H9 (cell line): ENCODE results near the gene ERCC6L2. TPM values are rescaled to one million over a fixed set of nuclear protein-coding genes. Genes with fewer than 3 reads are reported as not detected.

Source experiments
- DNase-seq: peaks from one replicate; pipeline ENCODE4 v3.0.0-alpha.2; 2017
- H2AFZ ChIP-seq: one replicate; pipeline ENCODE4 v1.6.1; 2013; ENCODE audit warnings: mild to moderate bottlenecking, low read length, control low read depth, moderate library complexity
- H2AK5ac ChIP-seq: 2 replicates; pipeline ENCODE4 v1.6.1; 2013; ENCODE audit warnings: low read length, control low read depth, mixed read lengths; ENCODE audit not compliant: insufficient read length
- H2BK120ac ChIP-seq: one replicate; pipeline ENCODE4 v1.6.1; 2013; ENCODE audit warnings: low read depth, mild to moderate bottlenecking, low read length, control low read depth, inconsistent platforms; ENCODE audit not compliant: poor library complexity, severe bottlenecking
- H2BK12ac ChIP-seq: 2 replicates; pipeline ENCODE4 v1.6.1; 2013; ENCODE audit warnings: low read length, control low read depth, mixed read lengths, low read depth; ENCODE audit not compliant: insufficient read length
- H2BK15ac ChIP-seq: 2 replicates; pipeline ENCODE4 v1.6.1; 2013; ENCODE audit warnings: low read depth, low read length, control low read depth
- H2BK20ac ChIP-seq: one replicate; pipeline ENCODE4 v1.6.1; 2013; ENCODE audit warnings: low read depth, mild to moderate bottlenecking, low read length, control low read depth, inconsistent platforms; ENCODE audit not compliant: poor library complexity, severe bottlenecking
- H2BK5ac ChIP-seq: 2 replicates; pipeline ENCODE4 v1.6.1; 2013; ENCODE audit warnings: low read length, control low read depth, mixed read lengths; ENCODE audit not compliant: insufficient read length
- H3K14ac ChIP-seq: 2 replicates; pipeline ENCODE4 v1.6.1; 2013; ENCODE audit warnings: low read length, control low read depth; ENCODE audit not compliant: insufficient read depth
- H3K18ac ChIP-seq: 2 replicates; pipeline ENCODE4 v1.6.1; 2013; ENCODE audit warnings: low read depth, mild to moderate bottlenecking, mixed read lengths, low read length, control low read depth; ENCODE audit not compliant: insufficient read length
- H3K23ac ChIP-seq: 2 replicates; pipeline ENCODE4 v1.6.1; 2013; ENCODE audit warnings: low read length, control low read depth, mixed read lengths, low read depth; ENCODE audit not compliant: insufficient read length
- H3K23me2 ChIP-seq: 2 replicates; pipeline ENCODE4 v1.6.1; 2013; ENCODE audit warnings: low read depth, mild to moderate bottlenecking, mixed read lengths, low read length, control low read depth; ENCODE audit not compliant: insufficient read length, poor library complexity, severe bottlenecking
- H3K27ac ChIP-seq: 2 replicates; pipeline ENCODE4 v1.5.1; 2013; ENCODE audit warnings: low read length, control low read depth, mixed read lengths, low read depth; ENCODE audit not compliant: insufficient read length
- H3K27me3 ChIP-seq: 2 replicates; pipeline ENCODE4 v1.6.1; 2013; ENCODE audit warnings: low read length, control low read depth, inconsistent platforms; ENCODE audit not compliant: insufficient read depth
- H3K4ac ChIP-seq: 2 replicates; pipeline ENCODE4 v1.6.1; 2013; ENCODE audit warnings: low read depth, mild to moderate bottlenecking, control low read depth, inconsistent platforms, low read length, moderate library complexity
- H3K4me1 ChIP-seq: 2 replicates; pipeline ENCODE4 v1.6.1; 2013; ENCODE audit warnings: low read length, control low read depth, inconsistent platforms; ENCODE audit not compliant: insufficient read depth
- H3K4me2 ChIP-seq: 2 replicates; pipeline ENCODE4 v1.6.1; 2013; ENCODE audit warnings: low read length, control low read depth, mixed read lengths; ENCODE audit not compliant: insufficient read length, insufficient read depth
- H3K56ac ChIP-seq: 2 replicates; pipeline ENCODE4 v1.6.1; 2013; ENCODE audit warnings: low read depth, mild to moderate bottlenecking, mixed read lengths, low read length, control low read depth; ENCODE audit not compliant: insufficient read length
- H3K79me1 ChIP-seq: 2 replicates; pipeline ENCODE4 v1.6.1; 2013; ENCODE audit warnings: low read depth, mild to moderate bottlenecking, moderate library complexity, low read length, control low read depth, inconsistent platforms; ENCODE audit not compliant: insufficient read depth, poor library complexity, severe bottlenecking
- H3K79me2 ChIP-seq: 2 replicates; pipeline ENCODE4 v1.6.1; 2013; ENCODE audit warnings: low read length, control low read depth, inconsistent platforms; ENCODE audit not compliant: insufficient read depth
- H3K9ac ChIP-seq: 2 replicates; pipeline ENCODE4 v1.6.1; 2013; ENCODE audit warnings: low read length, control low read depth, mixed read lengths; ENCODE audit not compliant: insufficient read length; ENCODE audit errors: extremely low read depth
- H3K9me3 ChIP-seq: one replicate; pipeline ENCODE4 v1.6.1; 2013; ENCODE audit warnings: low read depth, low read length, inconsistent platforms; ENCODE audit not compliant: control insufficient read depth
- H3T11ph ChIP-seq: one replicate; pipeline ENCODE4 v1.6.1; 2013; ENCODE audit warnings: mild to moderate bottlenecking, low read length, control low read depth, inconsistent platforms
- H4K20me1 ChIP-seq: one replicate; pipeline ENCODE4 v1.6.1; 2013; ENCODE audit not compliant: control insufficient read depth, insufficient read length, insufficient read depth
- H4K5ac ChIP-seq: 2 replicates; pipeline ENCODE4 v1.6.1; 2013; ENCODE audit warnings: low read depth, mild to moderate bottlenecking, mixed read lengths, low read length, control low read depth; ENCODE audit not compliant: insufficient read length
- H4K8ac ChIP-seq: replicated peaks from 2 replicates; pipeline ENCODE4 v1.6.1; 2013; ENCODE audit warnings: low read length, control low read depth, mixed read lengths, low read depth; ENCODE audit not compliant: insufficient read length
- H4K91ac ChIP-seq: 2 replicates; pipeline ENCODE4 v1.6.1; 2013; ENCODE audit warnings: low read depth, mild to moderate bottlenecking, moderate library complexity, mixed read lengths, low read length, control low read depth; ENCODE audit not compliant: insufficient read length
- H3K27ac Mint-ChIP-seq, 3 experiments: 2 replicates in 2 of 3; 3 replicates in 1 of 3; pipeline ENCODE4 v1.8.0; 2020 to 2021; ENCODE audit warnings: mixed read lengths in 3 of 3, mild to moderate bottlenecking in 1 of 3, moderate library complexity in 1 of 3
- H3K27me3 Mint-ChIP-seq: 2 replicates; pipeline ENCODE4 v1.8.0; 2021; ENCODE audit warnings: low read depth, mild to moderate bottlenecking, moderate library complexity, mixed read lengths
- H3K36me3 Mint-ChIP-seq, 3 experiments: 2 replicates in 2 of 3; 3 replicates in 1 of 3; pipeline ENCODE4 v1.8.0; 2020 to 2021; ENCODE audit warnings: low read depth in 3 of 3, mixed read lengths in 3 of 3; ENCODE audit not compliant: insufficient read depth in 1 of 3
- H3K4me1 Mint-ChIP-seq, 2 experiments: 2 replicates each; pipeline ENCODE4 v1.8.0; 2020; ENCODE audit warnings: mixed read lengths in 2 of 2
- H3K4me3 Mint-ChIP-seq, 2 experiments: 2 replicates in 1 of 2; 3 replicates in 1 of 2; pipeline ENCODE4 v1.8.0; 2020 to 2021; ENCODE audit warnings: mild to moderate bottlenecking in 2 of 2, mixed read lengths in 2 of 2, moderate library complexity in 1 of 2
- H3K9me3 Mint-ChIP-seq, 2 experiments: 2 replicates in 1 of 2; 3 replicates in 1 of 2; pipeline ENCODE4 v1.8.0; 2020; ENCODE audit warnings: mild to moderate bottlenecking in 2 of 2, mixed read lengths in 2 of 2, moderate library complexity in 1 of 2
- WGBS: extraction: QIAGEN DNeasy Blood & Tissue Kit; methylation state at CpG from one replicate; pipeline ENCODE4 v1.1.7; 2013; ENCODE audit warnings: missing lambda C conversion rate, low lambda C conversion rate, mixed read lengths; ENCODE audit not compliant: insufficient read length; ENCODE audit errors: extremely low coverage; 5-methylcytosine and 5-hydroxymethylcytosine counted together
- total RNA-seq: library from RNA; stranded (reverse); gene quantifications from 2 replicates; pipeline ENCODE4 v1.2.1, GENCODE V29; 2021
- TF ChIP-seq, protein P1 (sequence below): fragments of 200-600 bp; sonication (generic); conservative IDR thresholded peaks from 3 replicates; pipeline ENCODE4 v1.8.0; 2021; ENCODE audit warnings: antibody characterized with exemption, mild to moderate bottlenecking

Gene ERCC6L2
- total RNA-seq, 1 experiment from 2014 or later = 57.7 TPM

- no peak overlapping the region for H3K4ac ChIP-seq
- H4K5ac ChIP-seq = no peak overlapping the region
- H3K9me3 ChIP-seq = no peaks in the 10 kb centered on the region
- Mint-ChIP-seq H3K4me1 (peaks cover 3 to 5% of the 10 kb centered on the region in 2 experiments), H3K4me3 (no peak overlapping the region), H3K27me3 (no peaks in the 10 kb centered on the region), H3K9me3 (peaks cover 4 to 6% of the 10 kb centered on the region in 2 experiments; a peak in 3 of 5 replicates), H3K36me3 (peaks cover 19 to 35% (median 32%) of the 10 kb centered on the region in 3 experiments), H3K27ac (no peak overlapping the region)
- no peaks in the 10 kb centered on the region for H3K79me1 ChIP-seq
- no peak overlapping the region for H3K56ac ChIP-seq
- no peak overlapping the region for H2BK12ac ChIP-seq
- H2BK15ac ChIP-seq = no peak overlapping the region
- no peaks in the 10 kb centered on the region for H3K27me3 ChIP-seq
- H2BK120ac ChIP-seq = no peak overlapping the region
- no peak overlapping the region for H2BK20ac ChIP-seq
- no peak overlapping the region for H2BK5ac ChIP-seq
- H4K20me1 ChIP-seq = no peaks in the 10 kb centered on the region
- H3K9ac ChIP-seq = no peak overlapping the region
- H3T11ph ChIP-seq = no peak overlapping the region
- TF ChIP-seq, protein P1, sequence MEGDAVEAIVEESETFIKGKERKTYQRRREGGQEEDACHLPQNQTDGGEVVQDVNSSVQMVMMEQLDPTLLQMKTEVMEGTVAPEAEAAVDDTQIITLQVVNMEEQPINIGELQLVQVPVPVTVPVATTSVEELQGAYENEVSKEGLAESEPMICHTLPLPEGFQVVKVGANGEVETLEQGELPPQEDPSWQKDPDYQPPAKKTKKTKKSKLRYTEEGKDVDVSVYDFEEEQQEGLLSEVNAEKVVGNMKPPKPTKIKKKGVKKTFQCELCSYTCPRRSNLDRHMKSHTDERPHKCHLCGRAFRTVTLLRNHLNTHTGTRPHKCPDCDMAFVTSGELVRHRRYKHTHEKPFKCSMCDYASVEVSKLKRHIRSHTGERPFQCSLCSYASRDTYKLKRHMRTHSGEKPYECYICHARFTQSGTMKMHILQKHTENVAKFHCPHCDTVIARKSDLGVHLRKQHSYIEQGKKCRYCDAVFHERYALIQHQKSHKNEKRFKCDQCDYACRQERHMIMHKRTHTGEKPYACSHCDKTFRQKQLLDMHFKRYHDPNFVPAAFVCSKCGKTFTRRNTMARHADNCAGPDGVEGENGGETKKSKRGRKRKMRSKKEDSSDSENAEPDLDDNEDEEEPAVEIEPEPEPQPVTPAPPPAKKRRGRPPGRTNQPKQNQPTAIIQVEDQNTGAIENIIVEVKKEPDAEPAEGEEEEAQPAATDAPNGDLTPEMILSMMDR = no peak
- H2AFZ ChIP-seq = no peak overlapping the region
- H3K23me2 ChIP-seq = no peaks in the 10 kb centered on the region
- no peak overlapping the region for H3K27ac ChIP-seq
- H3K4me2 ChIP-seq = no peak overlapping the region
- no CpG with 5 or more reads among the region's 2 CpGs for WGBS
- no peak overlapping the region for H3K23ac ChIP-seq
- no peak for DNase-seq
- no peaks in the 10 kb centered on the region for H3K4me1 ChIP-seq
- no peaks in the 10 kb centered on the region for H3K79me2 ChIP-seq
- no peak overlapping the region for H2AK5ac ChIP-seq
- H3K18ac ChIP-seq = no peak overlapping the region
- H4K8ac ChIP-seq = no peak overlapping the region
- H3K14ac ChIP-seq = no peak overlapping the region
- H4K91ac ChIP-seq = no peak overlapping the region
Observed at GRCh38 chr9:96004379-96004778, 128.9 kb downstream of the ERCC6L2 start.
